Stimulated activated CD4-positive, alpha-beta T cell treated with anti-CD3 and anti-CD28 coated beads, Interleukin-4, amount 100 ng/mL, for 24 hours (primary cell): ENCODE measurements around the gene DIP2C.
"Not testable (repeated sequence)": the region's sequence is repeated elsewhere in the genome, so short reads cannot be mapped to it uniquely, and the experiment has no call there.

Source experiments
- DNase-seq: peaks from one replicate; pipeline ENCODE4 v3.0.0-alpha.2; 2020

Gene DIP2C

DNA sequence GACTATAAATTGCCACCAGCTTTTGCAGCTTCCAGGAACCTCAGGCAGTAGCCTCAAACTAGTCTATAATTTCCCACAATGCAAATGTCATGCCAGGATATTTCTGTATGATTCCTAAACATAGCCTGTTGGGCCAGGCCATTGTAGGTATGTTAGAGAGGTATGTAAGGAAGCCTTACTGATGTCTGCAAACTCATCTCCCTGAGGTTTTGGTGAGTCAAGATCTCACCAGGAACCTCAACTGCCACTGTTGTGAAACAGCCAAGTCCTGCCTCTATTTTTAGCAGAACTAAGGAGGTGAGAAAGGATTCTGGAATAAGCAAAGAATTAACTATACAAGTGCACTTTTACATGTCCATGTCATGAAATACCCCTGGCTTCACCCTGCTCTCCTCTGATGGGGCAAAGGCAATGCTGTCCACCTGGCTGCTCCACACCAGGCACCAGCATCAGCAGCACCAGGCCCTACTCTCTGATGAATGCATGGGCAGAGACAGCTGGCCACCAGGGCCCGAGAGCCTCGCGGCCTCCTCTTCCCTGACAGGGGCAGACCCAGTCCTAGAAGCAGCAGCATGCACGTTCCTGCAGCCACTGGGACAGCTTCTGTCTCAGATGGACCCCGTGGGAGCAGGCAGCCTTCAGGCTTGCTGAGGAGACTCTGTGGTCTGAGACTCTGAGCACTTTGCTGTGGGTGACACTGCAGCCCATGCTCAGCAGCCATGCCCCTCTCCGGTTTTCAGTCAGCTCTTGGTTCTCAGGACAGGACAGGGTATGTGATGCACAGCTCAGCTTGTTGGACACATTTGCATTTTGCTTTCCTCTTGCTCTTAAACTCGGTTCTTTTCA lies 407.0 kb downstream of the DIP2C start:
- no peak for DNase-seq

DNA sequence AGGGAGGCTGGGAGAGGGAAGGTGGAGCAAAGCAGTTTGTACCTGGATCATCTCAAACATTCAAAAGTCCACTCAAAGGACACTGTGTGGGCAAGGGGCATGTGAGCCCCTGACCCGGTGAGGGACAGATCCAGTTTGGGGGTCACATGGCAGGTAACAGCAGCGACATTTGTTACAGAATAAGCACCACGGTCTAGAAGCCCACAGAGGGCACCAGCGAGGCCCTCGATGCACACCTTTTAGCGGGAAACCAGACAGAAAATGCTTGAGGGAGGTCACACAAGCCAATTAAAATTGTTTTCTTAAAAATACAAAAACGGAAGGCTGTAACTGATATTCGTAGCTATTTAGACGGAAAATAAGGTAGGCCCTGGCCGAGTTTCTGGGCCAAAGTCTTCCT lies 409.8 kb downstream of the DIP2C start:
- no peak for DNase-seq

DNA sequence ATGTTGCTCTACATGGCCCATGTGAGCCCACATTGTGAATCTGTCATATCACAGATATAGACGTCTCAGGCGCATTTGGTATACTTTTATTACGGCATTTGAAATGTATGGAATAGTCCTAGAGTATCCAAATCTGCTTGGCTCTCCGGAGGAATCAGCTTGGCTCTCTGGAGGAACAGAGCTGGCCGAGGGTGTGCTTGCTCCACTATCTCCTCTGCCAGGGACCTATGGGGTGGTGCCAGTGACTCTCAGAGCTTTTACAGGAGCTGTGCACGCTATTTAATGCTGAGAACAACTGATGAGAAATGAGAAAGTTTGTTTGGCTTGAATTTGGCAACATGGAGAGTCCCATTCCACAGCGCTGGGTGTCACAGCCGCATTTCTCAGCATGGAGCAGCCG lies 410.2 kb downstream of the DIP2C start:
- no peak for DNase-seq

DNA sequence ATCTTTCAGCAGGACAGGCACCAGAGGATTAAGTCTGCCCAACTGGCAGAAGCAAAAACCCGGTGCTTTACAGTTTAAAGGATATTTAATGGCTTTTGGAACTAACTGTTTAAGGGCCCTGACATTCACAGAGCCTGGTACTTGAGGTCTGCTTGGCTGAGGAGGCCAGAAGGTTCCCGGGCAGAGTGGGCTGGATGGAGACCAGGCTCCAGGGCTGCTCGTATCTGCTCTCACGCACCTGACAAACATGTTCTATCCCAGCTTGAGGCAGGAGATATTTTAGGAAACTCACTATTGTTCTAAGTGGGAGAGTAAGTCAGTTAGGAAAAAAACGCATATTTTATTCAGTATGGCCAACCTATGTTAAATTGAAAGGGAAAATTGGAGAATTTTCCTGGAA lies 410.8 kb downstream of the DIP2C start:
- DNase-seq: no peak

DNA sequence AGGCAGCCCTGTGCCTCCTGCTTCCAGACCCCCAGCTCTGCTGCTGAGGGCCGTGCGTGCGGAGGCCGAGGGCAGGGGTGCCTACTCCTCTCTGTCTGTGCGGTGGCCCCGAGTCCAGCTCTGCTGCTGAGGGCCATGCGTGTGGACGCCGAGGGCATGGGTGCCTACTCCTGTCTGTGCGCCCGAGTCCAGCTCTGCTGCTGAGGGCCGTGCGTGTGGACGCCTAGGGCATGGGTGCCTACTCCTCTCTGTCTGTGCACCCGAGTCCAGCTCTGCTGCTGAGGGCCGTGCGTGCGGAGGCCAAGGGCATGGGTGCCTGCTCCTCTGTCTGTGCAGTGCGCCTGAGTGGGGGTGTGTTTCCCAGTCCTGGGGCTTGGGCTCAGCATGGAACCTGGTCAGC lies 411.5 kb downstream of the DIP2C start:
- no peak for DNase-seq

DNA sequence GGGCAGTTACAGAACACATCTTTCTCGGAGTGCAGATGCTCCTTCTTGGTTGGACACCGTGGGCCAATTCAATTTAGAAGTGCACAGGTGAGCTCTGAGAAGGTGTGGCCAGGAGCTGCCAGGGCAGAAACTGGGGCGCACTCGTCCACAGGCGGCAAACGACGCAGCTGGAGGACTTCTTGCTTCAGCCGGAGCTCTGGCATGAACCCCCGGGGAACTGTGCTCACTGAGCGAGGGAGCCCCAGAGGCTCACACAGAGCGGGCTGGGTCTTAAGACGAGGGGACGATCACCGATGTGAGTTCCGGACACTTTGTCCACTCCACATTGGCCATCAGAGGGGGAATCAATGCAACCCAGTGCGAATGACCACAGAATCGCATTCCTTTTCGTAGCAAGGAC lies 413.8 kb downstream of the DIP2C start:
- DNase-seq: no peak

DNA sequence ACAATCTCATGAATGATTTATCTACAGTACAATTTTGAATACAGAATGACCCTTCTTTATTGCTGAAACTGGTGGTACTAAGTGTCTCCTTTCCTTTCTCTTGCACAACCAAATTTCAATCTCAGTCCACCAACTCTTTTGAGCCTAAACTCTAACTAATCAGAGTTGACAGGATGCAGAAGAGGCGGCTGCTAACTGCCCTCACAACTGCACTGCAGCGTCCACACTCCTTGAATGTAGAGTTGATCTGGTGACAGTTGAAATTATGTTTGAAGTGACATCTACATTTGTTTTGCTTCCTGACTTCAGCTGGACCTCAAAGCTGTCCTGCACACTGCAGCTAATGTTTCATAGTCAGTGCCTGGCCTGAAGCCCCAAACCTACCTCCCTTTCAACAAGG lies 414.6 kb downstream of the DIP2C start:
- no peak for DNase-seq

DNA sequence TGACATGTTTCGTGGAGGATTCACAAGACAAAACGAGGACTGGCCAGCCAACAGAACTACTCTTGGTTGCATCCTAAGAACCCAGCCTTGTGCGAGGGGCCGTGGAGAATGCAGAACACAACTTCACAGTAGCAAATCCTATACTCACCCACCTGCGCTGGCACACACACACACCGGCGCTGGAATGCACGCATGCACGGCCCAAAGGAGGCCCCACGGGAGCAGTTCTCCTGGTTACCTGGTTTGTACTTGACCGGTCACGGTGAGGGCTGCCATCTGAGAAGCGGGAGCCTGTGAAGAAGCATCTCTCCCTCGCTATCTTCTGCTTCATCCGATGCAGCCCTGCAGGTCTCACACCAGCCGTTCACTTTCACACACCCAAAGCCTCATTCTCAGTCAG lies 416.4 kb downstream of the DIP2C start:
- DNase-seq: no peak

DNA sequence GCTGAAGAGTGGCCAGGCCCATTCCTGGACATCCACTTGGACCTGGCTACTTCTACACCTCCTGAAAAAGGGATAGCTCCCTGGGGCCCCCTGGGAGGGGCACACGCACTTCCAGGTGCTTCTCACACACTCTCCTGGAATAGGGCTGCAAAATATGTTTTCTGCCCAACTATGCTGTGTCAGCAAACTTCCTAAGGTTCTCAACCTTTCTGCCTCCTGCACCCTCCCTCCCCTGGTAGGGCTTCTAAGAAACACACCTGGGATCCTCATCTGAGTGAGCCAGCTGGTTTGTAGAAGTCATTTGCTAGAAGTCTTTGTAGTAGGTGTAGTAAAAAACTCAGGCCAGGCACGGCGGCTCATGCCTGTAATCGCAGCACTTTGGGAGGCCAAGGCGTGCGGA lies 417.7 kb downstream of the DIP2C start:
- no peak for DNase-seq

DNA sequence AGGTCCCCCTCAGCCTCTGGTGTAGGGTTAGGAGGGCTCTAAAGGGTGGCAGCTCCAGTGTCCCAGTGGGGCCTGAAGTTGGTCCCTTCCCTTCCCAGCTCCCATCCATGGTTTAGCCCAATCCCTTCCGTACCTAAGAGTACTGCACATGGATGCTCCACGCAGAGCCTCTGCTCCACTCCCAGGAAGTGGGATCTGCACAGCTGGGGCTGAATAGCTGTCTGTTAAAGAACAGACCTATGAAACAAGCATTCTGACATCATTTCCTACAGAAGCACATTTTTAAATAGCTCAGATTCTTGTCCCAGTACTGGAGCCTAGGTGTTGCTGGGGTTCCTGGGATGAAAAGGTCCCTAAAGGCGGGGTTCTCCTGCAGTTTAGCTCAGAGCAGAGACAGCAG lies 418.3 kb downstream of the DIP2C start:
- DNase-seq: no peak

DNA sequence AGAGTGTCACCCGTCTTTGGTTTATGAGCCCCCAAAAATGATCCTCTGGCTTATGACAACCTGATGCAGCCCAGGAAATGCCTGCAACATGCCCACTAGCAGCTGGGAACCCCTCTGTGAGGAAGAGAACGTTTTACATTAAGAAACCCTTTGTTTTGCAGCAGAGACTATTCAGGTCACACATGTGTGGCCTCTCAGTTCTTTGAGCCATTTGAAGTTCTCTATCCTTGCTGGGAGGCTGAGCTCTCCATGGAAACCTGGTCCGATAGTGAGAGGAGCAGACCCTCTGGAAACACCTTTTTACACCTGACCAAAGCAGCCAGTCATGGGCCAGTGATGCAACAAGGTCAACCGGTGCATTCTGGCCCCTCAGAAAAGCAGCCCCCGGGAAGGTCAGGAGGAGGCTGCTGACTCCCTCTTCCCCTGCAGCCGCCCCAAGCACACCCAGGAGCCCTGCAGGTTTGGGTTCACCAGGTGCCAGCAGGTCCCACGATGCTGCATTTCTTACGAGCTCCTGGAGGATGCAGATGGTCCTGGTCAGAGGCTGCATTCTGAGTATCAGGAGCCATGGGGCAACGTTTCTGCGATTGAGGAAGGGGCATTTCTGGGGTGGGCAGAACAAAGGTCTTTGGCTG lies 419.9 kb downstream of the DIP2C start:
- no peak for DNase-seq

DNA sequence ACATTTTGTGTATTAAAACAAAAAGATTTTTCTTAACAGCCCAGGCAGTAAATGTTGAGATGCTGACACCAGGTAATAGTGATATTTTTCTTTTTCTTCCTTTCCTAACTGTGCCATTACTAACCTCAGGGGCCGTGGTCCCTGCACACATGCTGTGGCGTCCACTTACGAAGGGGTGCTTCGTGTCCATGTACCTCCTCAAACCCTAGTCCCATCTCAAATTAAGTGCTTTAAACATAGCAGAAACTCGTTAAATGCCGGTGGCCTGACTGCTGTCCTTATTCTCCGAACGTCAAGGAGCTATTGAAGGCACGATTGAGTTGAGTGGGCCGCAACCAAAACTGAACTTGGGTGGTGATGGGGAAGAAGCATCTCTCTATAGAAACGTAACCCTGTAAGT lies 421.8 kb downstream of the DIP2C start:
- DNase-seq: no peak

DNA sequence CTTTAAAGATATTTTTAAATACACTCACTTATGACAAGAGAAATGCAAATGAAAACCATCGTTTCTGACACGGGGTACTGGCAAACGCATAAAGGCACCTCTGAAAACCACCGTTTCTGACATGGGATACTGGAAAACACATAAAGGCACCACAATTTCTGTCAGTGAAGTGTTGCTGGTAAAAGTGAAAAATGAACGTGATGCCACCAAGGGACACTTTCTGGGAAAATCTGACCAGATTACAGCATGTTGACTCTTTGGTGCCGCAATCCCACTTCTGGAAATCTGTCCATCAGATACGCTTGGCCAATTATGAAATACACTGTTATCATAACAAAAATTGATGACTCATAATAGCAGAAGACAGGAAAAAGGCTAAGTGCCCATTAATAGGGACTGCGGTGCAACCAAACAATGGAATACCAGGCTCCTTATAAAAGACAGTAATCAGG lies 422.5 kb downstream of the DIP2C start:
- no peak for DNase-seq

DNA sequence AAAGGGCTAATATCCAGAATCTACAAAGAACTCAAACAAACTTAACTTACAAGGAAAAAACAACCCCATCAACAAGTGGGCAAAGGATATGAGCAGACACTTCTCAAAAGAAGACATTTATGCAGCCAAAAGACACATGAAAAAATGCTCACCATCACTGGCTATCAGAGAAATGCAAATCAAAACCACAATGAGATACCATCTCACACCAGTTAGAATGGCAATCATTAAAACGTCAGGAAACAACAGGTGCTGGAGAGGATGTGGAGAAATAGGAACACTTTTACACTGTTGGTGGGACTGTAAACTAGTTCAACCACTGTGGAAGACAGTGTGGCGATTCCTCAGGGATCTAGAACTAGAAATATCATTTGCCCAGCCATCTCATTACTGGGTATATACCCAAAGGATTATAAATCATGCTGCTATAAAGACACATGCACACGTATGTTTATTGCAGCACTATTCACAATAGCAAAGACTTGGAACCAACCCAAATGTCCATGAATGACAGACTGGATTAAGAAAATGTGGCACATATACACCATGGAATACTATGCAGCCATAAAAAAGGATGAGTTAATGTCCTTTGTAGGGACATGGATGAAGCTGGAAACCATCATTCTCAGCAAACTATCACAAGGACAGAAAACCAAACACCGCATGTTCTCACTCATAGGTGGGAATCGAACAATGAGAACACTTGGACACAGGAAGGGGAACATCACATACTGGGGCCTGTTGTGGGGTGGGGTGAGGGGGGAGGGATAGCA lies 423.5 kb downstream of the DIP2C start:
- not testable (repeated sequence) for DNase-seq

DNA sequence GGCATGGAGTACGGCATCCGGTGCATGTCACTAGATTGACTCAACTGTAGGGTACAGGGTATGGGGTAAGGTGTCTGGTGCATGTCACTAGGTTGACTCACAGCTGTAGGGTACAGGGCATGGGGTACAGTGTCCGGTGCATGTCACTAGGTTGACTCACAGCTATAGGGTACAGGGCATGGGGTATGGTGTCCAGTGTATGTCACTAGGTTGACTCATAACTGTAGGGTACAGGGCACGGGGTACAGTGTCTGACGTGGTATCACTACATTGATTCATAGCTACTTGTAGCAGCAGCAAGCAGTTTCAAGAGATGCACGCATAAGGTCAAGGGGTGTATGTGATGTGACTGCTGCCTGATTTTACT lies 424.4 kb downstream of the DIP2C start:
- not testable (repeated sequence) for DNase-seq

DNA sequence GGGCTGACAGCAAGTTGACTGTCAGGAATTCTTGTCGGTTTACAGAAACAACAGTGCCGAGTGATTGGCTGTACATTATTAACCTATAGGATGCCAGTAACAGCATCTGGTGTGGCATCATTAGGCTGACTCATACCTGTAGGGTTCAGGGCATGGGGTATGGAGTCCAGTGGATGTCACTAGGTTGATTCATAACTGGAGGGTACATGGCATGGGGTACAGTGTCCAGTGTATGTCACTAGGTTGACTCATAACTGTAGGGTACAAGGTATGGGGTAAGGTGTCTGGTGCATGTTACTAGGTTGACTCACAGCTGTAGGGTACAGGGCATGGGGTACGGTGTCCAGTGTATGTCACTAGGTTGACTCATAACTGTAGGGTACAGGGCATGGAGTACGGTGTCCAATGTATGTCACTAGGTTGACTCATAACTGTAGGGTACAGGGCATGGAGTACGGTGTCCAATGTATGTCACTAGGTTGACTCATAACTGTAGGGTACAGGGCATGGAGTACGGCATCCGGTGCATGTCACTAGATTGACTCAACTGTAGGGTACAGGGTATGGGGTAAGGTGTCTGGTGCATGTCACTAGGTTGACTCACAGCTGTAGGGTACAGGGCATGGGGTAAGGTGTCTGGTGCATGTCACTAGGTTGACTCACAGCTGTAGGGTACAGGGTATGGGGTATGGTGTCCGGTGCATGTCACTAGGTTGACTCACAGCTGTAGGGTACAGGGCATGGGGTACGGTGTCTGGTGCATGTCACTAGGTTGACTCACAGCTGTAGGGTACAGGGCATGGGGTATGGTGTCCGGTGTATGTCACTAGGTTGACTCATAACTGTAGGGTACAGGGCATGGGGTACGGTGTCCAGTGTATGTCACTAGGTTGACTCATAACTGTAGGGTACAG lies 425.1 kb downstream of the DIP2C start:
- not testable (repeated sequence) for DNase-seq

DNA sequence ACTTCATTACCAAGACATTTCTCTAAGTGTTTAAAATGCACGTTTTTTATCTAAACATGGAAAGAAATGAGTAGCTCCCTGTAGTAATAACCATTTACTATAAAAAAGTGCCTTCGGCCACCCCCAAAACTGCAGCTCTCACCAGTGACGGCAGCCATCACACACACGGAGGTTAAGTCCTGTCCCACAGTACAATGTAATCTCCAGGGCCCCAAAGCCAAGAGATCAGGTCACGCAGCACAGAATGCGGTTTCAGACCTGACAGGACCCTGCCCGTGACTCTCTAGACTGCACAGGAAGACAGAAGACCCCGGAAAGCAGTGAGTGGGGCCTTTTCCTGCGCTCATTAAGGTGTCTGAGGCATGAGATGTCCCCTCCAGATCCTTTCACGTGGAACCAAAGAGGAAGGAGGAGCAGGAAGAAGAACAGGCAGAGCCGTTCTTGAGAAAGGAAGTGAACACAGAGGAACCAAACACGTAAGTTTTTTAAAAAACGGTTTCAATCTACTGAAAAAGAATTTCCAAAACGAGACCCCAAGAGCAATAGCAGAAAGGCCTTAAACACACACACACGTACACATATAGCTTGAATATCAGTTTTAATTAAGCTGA lies 428.5 kb downstream of the DIP2C start:
- DNase-seq: no peak

DNA sequence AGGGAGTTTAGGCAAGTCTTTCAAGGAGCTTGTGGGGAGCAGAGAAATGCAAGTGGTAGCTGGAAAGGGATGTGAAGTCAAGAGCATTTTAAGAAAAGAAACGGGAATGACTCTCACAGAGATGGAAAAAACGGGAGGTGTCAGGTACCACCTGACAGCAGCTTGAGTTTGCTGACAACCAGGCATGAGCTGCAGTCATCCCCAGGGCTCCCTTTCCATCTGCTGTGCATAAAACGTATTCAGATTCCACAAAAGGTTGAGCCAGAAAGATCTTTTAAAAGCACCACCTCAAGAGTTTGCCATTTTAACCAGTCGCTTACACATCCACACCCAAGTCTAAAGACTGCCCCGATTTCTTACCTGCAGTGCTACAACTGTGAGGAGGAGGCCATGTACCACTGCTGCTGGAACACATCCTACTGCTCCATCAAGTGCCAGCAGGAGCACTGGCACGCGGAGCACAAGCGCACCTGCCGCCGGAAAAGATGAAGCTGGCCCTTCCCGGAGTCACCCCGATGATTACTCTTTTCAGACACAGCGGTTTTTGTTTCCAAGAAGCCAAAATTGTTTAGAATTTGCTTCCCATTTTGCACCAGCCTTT lies 437.4 kb downstream of the DIP2C start:
- DNase-seq: no peak

DNA sequence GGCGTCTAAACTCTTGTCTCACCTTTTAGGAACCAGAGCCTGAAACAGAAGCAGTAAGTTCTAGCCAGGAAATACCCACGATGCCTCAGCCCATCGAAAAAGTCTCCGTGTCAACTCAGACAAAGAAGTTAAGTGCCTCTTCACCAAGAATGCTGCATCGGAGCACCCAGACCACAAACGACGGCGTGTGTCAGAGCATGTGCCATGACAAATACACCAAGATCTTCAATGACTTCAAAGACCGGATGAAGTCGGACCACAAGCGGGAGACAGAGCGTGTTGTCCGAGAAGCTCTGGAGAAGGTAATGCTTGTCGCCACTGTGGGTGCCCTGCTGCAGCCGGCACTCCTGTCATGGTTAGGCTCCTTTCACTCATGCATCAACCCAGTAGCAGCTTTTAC lies 441.2 kb downstream of the DIP2C start:
- no peak for DNase-seq

DNA sequence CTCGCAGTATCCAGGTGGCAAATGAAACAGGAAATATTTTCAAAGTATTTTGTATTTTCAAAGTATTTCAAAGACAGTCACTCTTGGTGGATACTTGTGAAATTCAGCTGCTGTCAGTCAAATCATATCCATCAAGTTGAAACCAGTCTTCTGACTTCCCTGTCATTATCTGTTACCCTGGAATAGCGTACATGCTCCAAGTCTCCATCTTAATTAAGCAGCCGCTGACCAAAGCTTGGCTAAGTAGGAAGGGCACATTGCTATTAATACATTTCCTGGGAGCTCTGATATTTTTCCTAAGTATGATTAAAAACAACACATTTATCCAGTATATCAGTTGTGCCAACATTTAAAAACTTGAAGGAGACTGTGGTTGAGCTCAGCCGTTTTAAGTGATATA lies 442.0 kb downstream of the DIP2C start:
- DNase-seq: no peak

DNA sequence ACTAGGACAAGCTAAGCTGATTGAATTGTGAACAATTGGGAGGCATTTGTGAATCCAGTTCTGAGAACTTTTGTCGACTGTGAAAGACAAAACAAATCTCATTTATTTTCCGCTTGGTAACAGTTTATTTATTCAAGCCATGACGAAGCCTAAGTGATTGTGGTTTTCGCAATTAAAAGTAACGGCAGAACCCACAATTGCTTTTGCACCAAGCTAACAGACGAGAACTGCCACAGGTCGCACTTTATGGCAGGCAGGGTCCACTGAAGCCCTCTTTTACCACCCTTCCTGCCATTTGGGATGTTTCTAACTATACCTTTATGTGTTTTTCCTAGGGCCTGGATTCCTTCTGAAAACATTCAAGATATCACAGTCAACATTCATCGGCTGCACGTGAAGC lies 443.0 kb downstream of the DIP2C start:
- DNase-seq: no peak

DNA sequence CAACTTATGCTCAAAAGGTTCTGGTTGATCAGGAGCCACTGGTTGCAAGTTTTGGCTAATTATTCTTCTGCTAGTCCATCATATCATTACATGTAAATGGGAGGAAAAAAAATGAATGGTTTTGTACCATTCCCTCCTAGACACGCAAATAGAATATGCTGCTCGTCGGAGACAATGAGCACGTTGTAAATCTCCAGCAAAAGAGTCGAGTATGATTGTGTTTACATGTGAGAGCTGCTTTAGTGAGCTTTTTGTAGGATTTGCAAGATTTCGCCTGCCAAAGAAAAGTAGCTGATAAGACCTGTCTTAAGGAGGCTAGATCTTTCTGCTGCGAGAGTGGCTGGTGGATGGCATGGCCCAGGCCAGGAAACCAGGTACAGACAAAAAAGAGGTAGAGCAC lies 445.2 kb downstream of the DIP2C start:
- no peak for DNase-seq
